GM21723 (cell line): ENCODE measurements around the gene CLINT1.

ENCODE experiments used
- ATAC-seq: cut with Tn5 transposase; IDR thresholded peaks from one replicate; pipeline ENCODE4 v1.9.1; 2021; ENCODE audit warnings: mild to moderate bottlenecking, moderate library complexity; ENCODE audit not compliant: unreplicated experiment

CLINT1 gene

DNA sequence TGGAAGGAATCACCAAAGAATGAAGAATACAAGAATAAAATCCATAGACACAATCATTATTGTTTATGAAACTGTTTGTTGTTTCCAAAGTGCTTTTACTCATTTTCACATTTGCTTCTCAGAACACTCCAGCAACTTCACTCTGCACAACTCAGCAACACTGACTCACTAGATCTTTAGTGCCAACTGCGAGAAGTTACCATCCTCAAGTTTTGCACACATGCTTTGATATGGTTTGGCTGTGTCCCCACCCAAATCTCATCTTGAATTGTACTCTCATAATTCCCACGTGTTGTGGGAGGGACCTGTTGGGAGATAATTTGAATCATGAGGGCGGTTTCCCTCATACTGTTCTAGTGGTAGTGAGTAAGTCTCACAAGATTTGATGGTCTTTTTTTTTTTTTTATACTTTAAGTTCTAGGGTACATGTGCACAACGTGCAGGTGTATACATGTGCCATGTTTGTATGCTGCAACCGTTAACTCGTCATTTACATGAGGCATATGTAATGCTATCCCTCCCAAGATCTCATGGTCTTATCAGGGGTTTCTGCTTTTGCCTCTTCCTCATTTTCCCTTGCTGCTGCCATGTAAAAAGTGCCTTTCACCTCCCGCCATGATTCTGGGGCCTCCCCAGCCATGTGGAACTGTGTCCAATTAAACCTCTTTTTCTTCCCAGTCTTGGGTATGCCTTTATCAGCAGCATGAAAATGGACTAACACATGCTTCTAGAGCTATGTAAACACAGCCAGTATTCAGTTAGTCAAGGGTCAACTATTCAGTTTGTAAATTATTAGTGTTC lies 36.9 kb downstream of the CLINT1 start:
- ATAC-seq = no peak

- no peak for ATAC-seq
Measured at GRCh38 chr5:157821405-157821804, 37.5 kb downstream of the CLINT1 start.

DNA sequence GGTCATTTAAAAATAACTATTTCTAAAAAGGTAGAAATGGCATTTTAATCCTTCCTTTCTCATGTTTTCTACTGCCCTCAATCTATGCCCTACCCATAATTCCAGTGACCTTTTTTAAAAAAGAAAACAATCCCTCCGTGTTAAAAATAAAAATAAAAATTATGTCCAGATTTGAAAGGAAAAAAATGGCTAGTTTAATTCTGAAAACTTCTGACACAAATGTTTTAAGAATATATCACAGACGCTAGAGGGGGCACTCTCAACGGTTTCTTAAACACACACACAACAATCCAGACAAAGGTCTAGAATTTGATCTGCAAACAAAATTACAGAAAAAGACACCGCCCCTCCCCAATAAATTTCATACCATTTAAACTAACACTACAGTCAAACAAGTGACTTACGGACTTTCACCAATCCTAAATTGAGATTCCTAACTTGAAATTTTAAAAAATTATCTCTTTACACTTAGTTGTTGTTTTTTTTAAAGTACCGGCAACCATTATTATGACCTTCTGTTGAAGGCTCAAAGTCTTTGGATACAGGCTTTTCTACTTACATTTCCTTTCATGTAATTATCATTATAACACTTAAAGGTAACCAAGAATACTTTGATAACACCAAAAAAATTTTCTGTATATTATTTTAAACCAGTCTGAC lies 38.2 kb downstream of the CLINT1 start:
- ATAC-seq = no peak

- no peak for ATAC-seq
Measured at GRCh38 chr5:157819502-157820115, 39.3 kb downstream of the CLINT1 start.

- ATAC-seq = no peak
Measured at GRCh38 chr5:157818368-157818767, 40.6 kb downstream of the CLINT1 start.

GRCh38 chr5:157817928-157818327 lies 41.0 kb downstream of the CLINT1 start:
- ATAC-seq = no peak

DNA sequence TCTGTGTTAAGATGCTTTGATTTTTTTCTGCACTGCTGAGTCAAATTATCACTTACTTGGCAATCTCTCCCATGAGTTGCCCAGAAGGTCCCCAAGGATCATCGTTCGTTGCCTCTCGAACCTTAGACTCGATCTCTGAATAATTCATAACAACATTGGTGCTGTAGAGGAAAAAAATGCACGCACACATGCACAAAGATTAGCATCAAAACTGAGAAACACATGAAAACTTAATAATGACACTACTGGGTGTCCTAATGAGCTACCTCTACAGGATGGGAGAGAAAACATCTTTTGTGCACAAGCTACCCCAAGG lies 41.6 kb downstream of the CLINT1 start:
- no peak for ATAC-seq

- no peak for ATAC-seq
Measured at GRCh38 chr5:157816682-157817386, 42.1 kb downstream of the CLINT1 start.

GRCh38 chr5:157812086-157812485 lies 46.9 kb downstream of the CLINT1 start:
- ATAC-seq = no peak

GRCh38 chr5:157808043-157808442 lies 50.9 kb downstream of the CLINT1 start:
- no peak for ATAC-seq

GRCh38 chr5:157802736-157803135 lies 56.2 kb downstream of the CLINT1 start:
- no peak for ATAC-seq

GRCh38 chr5:157800137-157800536 lies 58.8 kb downstream of the CLINT1 start:
- no peak for ATAC-seq

- ATAC-seq = no peak
Measured at GRCh38 chr5:157799578-157799977, 59.4 kb downstream of the CLINT1 start.

GRCh38 chr5:157793301-157793700 lies 65.6 kb downstream of the CLINT1 start:
- ATAC-seq = no peak

- ATAC-seq = no peak
Measured at GRCh38 chr5:157785801-157786200, 73.1 kb downstream of the CLINT1 start.

DNA sequence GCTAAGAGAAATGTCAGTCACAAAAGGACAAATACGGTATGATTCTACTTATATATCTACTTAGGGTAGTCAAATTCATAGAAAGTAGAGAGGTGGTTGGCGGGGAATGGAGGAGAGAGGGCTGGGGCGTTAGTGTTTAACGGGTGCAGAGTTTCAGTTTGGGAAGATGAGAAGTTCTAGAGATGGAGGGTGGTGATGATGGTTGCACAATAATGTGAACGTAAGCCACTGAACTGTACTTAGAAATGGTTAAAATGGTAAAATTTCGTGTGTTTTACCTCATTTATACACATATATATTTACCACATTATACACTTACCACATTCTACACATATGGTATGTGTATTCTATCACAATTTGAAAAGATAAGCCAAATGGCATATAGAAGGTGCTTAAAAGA lies 79.7 kb downstream of the CLINT1 start:
- ATAC-seq = no peak

- no peak for ATAC-seq
Measured at GRCh38 chr5:157778121-157778805, 80.7 kb downstream of the CLINT1 start.

GRCh38 chr5:157772127-157772526 lies 86.8 kb downstream of the CLINT1 start:
- ATAC-seq = no peak

DNA sequence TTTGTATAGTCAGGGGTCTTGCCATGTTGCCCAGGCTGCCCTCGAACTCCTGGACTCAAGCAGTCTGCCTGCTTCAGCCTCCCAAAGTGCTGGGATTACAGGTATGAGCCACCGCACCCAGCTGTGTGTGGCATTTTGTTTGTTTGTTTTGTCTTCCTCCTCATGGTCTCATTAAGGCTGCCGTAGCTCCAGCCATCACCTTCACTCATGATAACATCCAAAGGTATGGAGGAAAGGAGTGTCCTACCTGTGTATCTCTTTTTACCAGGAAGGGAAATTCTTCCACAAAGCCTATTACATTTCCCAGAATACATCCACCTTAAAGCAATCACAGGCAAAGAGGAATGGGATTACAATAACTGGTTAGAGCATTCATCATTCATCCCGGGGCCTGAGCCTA lies 88.3 kb downstream of the CLINT1 start:
- ATAC-seq = no peak

- ATAC-seq = no peak
Measured at GRCh38 chr5:157767689-157768088, 91.3 kb downstream of the CLINT1 start.

DNA sequence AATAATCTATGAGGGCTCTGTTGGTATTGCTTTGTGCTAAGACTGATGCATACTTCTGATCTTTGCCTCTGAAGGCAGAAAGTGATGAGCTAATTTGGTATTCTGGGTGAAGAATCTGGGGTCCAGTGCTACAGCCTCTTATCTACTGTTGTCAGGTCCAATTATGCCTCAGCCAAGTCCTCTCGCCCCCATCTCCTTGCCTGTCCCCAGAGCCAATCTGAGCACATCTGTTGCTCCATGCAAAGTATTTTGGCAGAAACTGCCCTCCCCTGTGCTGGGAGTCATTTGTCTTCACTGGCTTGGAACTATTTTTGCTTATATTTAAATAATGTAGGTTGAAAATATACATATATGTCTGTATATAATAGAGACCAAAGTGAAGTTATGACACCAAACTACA lies 92.0 kb downstream of the CLINT1 start:
- ATAC-seq = no peak
